Measurements from ENCODE around the gene DCXR. TPM values are rescaled to one million over a fixed set of nuclear protein-coding genes. Genes with fewer than 3 reads are reported as not detected.

DCXR gene
- total RNA-seq, 1 donor, result 29.3 TPM

DNA sequence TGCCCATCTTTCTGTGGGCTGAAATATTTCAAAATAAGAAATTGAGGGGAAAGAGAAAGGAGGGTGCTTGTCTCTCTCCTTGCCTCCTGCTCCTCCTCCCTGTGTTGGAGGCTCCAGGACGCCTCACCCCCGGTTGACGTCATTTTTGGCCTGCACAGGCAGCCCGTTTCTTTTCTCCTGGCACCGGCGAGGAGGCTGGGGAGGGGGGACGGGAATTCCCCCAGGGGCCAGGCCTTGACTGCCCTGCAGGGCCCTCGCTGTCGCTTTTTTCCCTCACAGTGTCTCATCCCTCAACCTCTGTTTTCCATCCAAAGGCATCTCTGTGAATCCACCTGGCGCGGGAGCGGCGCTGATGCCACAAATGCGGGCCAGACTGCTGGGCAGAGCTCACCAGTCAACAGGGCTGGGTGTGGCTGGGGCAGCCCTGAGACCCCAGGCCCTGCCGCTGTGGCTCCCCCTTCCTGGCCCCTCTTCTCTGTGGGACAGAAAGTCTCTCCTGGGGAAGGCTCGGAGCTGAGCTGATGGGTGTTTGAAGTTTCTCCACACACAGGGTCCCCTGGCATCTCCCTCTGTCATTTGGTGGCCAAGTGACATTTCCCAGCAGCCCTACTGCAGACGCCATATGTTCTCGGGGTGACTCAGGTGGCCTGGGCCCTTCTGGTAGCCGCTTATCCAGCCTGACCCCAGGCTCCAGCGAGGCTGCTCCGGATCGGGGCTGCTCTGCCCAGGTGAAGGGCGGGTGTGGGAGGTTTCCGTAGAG is 30.8 kb downstream of the DCXR start:
- peak; percentile 62 for DNase-seq (ENCODE audit: low read depth)
- TF ChIP-seq, protein P1, sequence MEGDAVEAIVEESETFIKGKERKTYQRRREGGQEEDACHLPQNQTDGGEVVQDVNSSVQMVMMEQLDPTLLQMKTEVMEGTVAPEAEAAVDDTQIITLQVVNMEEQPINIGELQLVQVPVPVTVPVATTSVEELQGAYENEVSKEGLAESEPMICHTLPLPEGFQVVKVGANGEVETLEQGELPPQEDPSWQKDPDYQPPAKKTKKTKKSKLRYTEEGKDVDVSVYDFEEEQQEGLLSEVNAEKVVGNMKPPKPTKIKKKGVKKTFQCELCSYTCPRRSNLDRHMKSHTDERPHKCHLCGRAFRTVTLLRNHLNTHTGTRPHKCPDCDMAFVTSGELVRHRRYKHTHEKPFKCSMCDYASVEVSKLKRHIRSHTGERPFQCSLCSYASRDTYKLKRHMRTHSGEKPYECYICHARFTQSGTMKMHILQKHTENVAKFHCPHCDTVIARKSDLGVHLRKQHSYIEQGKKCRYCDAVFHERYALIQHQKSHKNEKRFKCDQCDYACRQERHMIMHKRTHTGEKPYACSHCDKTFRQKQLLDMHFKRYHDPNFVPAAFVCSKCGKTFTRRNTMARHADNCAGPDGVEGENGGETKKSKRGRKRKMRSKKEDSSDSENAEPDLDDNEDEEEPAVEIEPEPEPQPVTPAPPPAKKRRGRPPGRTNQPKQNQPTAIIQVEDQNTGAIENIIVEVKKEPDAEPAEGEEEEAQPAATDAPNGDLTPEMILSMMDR (IDR thresholded peaks at IDR 0.05; ENCODE audit: insufficient read depth, low read length), result no peak
- H3K4me3 ChIP-seq (ENCODE audit: low read depth, low read length), result no peak overlapping the region

DNA sequence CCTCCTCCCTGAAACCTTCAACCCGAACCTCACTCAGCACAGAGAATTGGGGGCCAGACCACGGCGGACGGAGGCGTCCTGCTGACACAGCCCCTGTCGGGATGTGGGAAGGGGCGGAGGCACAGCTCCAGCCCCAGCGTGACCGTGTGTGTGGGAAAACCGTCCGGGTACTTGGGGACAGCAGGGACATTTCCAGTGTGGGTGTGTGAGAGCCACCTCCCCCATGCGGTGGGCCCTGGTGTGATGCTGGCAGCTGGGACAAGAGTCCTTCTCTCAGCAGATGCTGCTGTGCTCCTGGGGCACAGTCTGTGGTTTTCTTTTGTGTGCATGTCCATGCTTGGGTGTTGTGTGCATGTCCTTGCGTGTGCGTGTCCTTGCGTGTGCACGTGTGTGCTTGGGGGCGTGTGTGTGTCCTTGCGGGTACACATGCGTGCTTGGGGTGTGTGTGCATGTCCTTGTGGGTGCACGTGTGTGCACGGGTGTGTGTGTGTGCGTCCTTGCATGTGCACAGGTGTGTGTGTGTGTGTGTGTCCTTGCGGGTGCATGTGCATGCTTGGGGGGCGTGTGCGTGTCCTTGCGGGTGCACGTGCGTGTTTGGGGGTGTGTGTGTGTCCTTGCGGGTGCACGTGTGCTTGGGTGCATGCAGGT is 31.7 kb downstream of the DCXR start:
- TF ChIP-seq, protein P1 (IDR thresholded peaks at IDR 0.05; ENCODE audit: insufficient read depth, low read length), result no peak
- no peak for DNase-seq (ENCODE audit: low read depth)
- H3K4me3 ChIP-seq (ENCODE audit: low read depth, low read length), result no peak overlapping the region

- no peak for DNase-seq (ENCODE audit: low read depth)
- TF ChIP-seq, protein P1 (IDR thresholded peaks at IDR 0.05; ENCODE audit: insufficient read depth, low read length), result no peak
- H3K4me3 ChIP-seq (ENCODE audit: low read depth, low read length), result no peak overlapping the region
Observed at GRCh38 chr17:82004517-82005455, 32.7 kb downstream of the DCXR start.

GRCh38 chr17:82003411-82004381 is 33.8 kb downstream of the DCXR start:
- peak overlapping the region; percentile 9 for H3K4me3 ChIP-seq (ENCODE audit: low read depth, low read length)
- TF ChIP-seq, protein P1 (IDR thresholded peaks at IDR 0.05; ENCODE audit: insufficient read depth, low read length), result peak; percentile 17
- peak; percentile 95 for DNase-seq (ENCODE audit: low read depth)

GRCh38 chr17:82001571-82002056 is 35.9 kb downstream of the DCXR start:
- no peak overlapping the region for H3K4me3 ChIP-seq (ENCODE audit: low read depth, low read length)
- DNase-seq (ENCODE audit: low read depth), result no peak
- TF ChIP-seq, protein P1 (IDR thresholded peaks at IDR 0.05; ENCODE audit: insufficient read depth, low read length), result no peak
